Transverse colon (tissue), 4 donors: ENCODE results near the gene TRABD2A. TPM values are rescaled to one million over a fixed set of nuclear protein-coding genes. Genes with fewer than 3 reads are reported as not detected.

Source experiments
- DNase-seq: peaks from one replicate; pipeline ENCODE4 v3.0.0-alpha.2; 2019
- H3K27ac ChIP-seq, 4 donors: fragments of 200-600 bp; sonication (generic); 2 replicates each; pipeline ENCODE4 v1.5.1; 2016 to 2018; ENCODE audit warnings: inconsistent platforms in 4 of 4
- H3K27me3 ChIP-seq: fragments of 200-600 bp; sonication (generic); 2 replicates; pipeline ENCODE4 v1.5.1; 2017; ENCODE audit warnings: inconsistent platforms
- H3K36me3 ChIP-seq, 4 donors: fragments of 200-600 bp; sonication (generic); 2 replicates each; pipeline ENCODE4 v1.5.1; 2017 to 2019; ENCODE audit warnings: inconsistent platforms in 4 of 4
- H3K4me1 ChIP-seq, 4 donors: fragments of 200-600 bp; sonication (generic); 2 replicates each; pipeline ENCODE4 v1.5.1; 2017 to 2020; ENCODE audit warnings: inconsistent platforms in 4 of 4
- H3K4me3 ChIP-seq, 4 donors: fragments of 200-600 bp; sonication (generic); 1 replicate in 1 of 4; 2 replicates in 3 of 4; pipeline versions ENCODE4 v1.5.1 to v1.6.1; 2017 to 2019; ENCODE audit warnings: inconsistent platforms in 4 of 4
- H3K9me3 ChIP-seq, 2 donors: fragments of 200-600 bp; sonication (generic); 2 replicates each; pipeline ENCODE4 v1.5.1; 2017 to 2019; ENCODE audit warnings: inconsistent platforms in 2 of 2
- CTCF ChIP-seq, 5 experiments: fragments of 200-600 bp in 3 of 5; fragments of 450-650 bp in 2 of 5; sonication (generic) in 3 of 5; IDR thresholded peaks; 1 replicate in 2 of 5; 2 replicates in 3 of 5; pipeline ENCODE4 v1.5.1; 2016 to 2017; ENCODE audit warnings: antibody characterized with exemption in 5 of 5, inconsistent platforms in 3 of 5, mild to moderate bottlenecking in 2 of 5, moderate library complexity in 1 of 5
- EP300 ChIP-seq: sonication (generic); formaldehyde crosslinking; IDR thresholded peaks from one replicate; pipeline ENCODE4 v1.6.1; 2017; ENCODE audit warnings: antibody characterized with exemption, low read depth
- POLR2A ChIP-seq: fragments of 450-650 bp; IDR thresholded peaks from one replicate; pipeline ENCODE4 v1.6.1; 2016; ENCODE audit warnings: antibody characterized with exemption, mild to moderate bottlenecking, moderate library complexity
- POLR2AphosphoS5 ChIP-seq, 3 donors: sonication (generic); formaldehyde crosslinking; IDR thresholded peaks; one replicate each; pipeline ENCODE4 v1.6.1; 2016; ENCODE audit warnings: antibody characterized with exemption in 3 of 3
- WGBS, 2 donors: methylation state at CpG; one replicate each; pipeline ENCODE4 v1.1.5; 2018; ENCODE audit warnings: low coverage in 1 of 2; 5-methylcytosine and 5-hydroxymethylcytosine counted together
- in situ Hi-C, 4 donors: fragments of 200-750 bp; cut with MboI; loops; one replicate each; pipeline versions ENCODE4 v1.15.0 to v1.15.1; 2017; ENCODE audit warnings: low sequenced_read_pairs in 3 of 4, low pct_ligation_motif_present in 1 of 4, low pct_unique_long_range_greater_than_20kb in 1 of 4
- intact Hi-C: fragments of 100-400 bp; cut with DNase I; formaldehyde crosslinking; loops from one replicate; pipeline ENCODE4 v1.15.1; 2023; ENCODE audit warnings: low total_unique reads
- total RNA-seq, 4 donors: library from RNA; depleted of rRNA; stranded (reverse); fragments of >200 nt; gene quantifications; one replicate each; pipeline ENCODE4 v1.1.0, GENCODE V29; 2016

Gene TRABD2A
- total RNA-seq, 4 donors from 2014 or later = 21.3 to 230 (median 76.5) TPM

DNA sequence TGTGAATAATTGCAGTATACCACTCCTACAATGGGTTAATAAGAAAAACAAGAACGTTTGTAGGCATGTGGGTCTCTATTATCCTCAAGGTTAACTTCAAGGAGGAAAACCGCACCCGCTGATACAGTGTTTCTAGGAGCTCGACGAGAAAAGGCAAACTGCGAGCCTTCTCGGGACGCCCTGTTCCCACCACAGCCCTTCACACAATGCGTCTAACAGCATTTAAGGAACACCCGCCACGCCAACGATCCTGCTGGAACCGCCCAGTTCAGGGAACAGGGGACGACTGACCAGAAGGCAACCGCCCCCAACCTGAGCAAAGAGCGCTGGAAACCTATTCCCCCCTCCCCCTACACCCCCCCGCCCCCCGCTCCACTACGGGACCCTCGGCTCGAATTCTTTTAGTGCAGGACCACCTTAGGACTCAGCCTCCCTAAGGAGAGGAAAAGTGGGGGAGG lies 23.9 kb upstream of the TRABD2A start:
- peaks cover 0 to 2% (median 0%) of the 10 kb centered on the region in 4 donors for H3K36me3 ChIP-seq
- H3K27me3 ChIP-seq = no peaks in the 10 kb centered on the region
- peak overlapping the region; percentile 86 to 97 (median 90) for H3K4me3 ChIP-seq
- DNase-seq = peak; percentile 90
- 0% methylated on average over 1 to 19 of the region's 21 CpGs for WGBS, 2 donors
- no peaks in the 10 kb centered on the region for H3K9me3 ChIP-seq
- in situ Hi-C loops (no loop called here), intact Hi-C loops (loop anchor here (2.0 kb wide), 1 partner anchor 34 kb away; no protein-coding TSS in a partner anchor)
- H3K4me1 ChIP-seq = peaks cover 0 to 22% (median 17%) of the 10 kb centered on the region in 4 donors
- peak; percentile 78 for TF ChIP-seq EP300
- TF ChIP-seq POLR2AphosphoS5 (IDR thresholded peaks at IDR 0.05) = peak; percentile 80 to 92 (median 90)
- TF ChIP-seq POLR2A = peak; percentile 75
- TF ChIP-seq CTCF (IDR thresholded peaks at IDR 0.05) = no peak
- peak overlapping the region; percentile 94 to 100 (median 98) for H3K27ac ChIP-seq

DNA sequence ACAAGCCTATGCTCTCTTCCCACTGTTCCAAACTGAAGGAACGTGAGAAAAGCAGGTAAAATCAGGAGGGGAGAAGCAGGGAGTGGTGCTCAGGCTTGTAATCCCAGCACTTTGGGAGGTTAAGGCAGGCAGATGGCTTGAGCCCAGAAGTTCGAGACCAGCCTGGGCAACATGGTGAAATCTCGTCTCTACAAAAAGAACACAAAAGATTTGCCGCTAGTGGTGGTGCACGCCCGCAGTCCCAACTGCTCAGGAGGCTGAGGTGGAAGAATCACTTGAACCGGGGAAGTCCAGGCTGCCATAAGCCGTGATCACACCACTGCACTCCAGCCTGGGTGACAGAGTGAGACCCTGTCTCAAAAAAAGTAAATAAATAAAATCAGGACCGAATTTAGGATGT lies 23.3 kb upstream of the TRABD2A start:
- no peaks in the 10 kb centered on the region for H3K9me3 ChIP-seq
- WGBS, 2 donors = 63 to 73% methylated on average over 3 to 9 of the region's 9 CpGs
- H3K4me1 ChIP-seq = peaks cover 0 to 23% (median 17%) of the 10 kb centered on the region in 4 donors
- peak overlapping the region; percentile 94 to 100 (median 98) for H3K27ac ChIP-seq
- H3K4me3 ChIP-seq = peak overlapping the region in 1 of 4 donors; percentile 86
- intact Hi-C loops (loop anchor here (2.0 kb wide), 1 partner anchor 35 kb away; no protein-coding TSS in a partner anchor), in situ Hi-C loops (no loop called here)
- no peaks in the 10 kb centered on the region for H3K27me3 ChIP-seq
- TF ChIP-seq POLR2A (no peak), CTCF (IDR thresholded peaks at IDR 0.05) (no peak)
- peaks cover 0 to 2% (median 0%) of the 10 kb centered on the region in 4 donors for H3K36me3 ChIP-seq
- no peak for DNase-seq

GRCh38 chr2:84902526-84902925 lies 21.6 kb upstream of the TRABD2A start:
- no peak for DNase-seq
- Histone ChIP-seq H3K36me3 (peaks cover 0 to 2% (median 0%) of the 10 kb centered on the region in 4 donors), H3K9me3 (no peaks in the 10 kb centered on the region), H3K4me3 (no peak overlapping the region), H3K27ac (no peak overlapping the region), H3K27me3 (no peaks in the 10 kb centered on the region), H3K4me1 (peaks cover 4 to 29% (median 15%) of the 10 kb centered on the region in 4 donors)
- intact Hi-C loops (no loop called here), in situ Hi-C loops (no loop called here)
- no peak for TF ChIP-seq EP300
- no peak for TF ChIP-seq CTCF (IDR thresholded peaks at IDR 0.05)
- TF ChIP-seq POLR2A = no peak
- no peak for TF ChIP-seq POLR2AphosphoS5 (IDR thresholded peaks at IDR 0.05)
- 99 to 100% methylated on average over 1 to 4 of the region's 4 CpGs for WGBS, 2 donors

DNA sequence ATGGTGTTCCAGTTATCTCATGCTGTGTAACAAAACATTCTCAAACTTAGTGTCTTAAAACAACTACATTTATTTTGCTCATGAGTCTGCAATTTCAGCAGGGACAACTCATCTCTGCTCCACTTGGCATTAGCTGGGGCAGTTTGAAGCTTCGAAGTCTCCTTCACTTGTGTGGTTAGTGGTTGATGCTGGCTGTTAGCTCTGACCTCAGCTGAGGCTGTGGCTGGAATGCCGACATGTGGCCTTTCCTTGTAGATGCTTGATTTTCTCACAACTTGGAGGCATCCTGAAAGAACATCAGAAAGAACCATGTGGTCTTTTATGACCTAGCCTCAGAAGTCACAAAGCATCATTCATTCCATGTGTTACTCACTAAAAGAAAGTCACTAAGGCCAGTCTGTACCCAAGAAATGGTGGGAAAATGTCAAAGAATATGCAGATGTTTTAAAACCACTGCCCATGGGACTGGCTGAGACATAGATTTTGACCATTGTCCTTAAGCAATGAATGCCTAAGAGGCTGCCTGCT lies 20.8 kb upstream of the TRABD2A start:
- Histone ChIP-seq H3K9me3 (no peaks in the 10 kb centered on the region), H3K27ac (no peak overlapping the region), H3K4me3 (no peak overlapping the region), H3K4me1 (peaks cover 4 to 24% (median 9%) of the 10 kb centered on the region in 4 donors), H3K36me3 (peaks cover 0 to 2% (median 0%) of the 10 kb centered on the region in 4 donors), H3K27me3 (no peaks in the 10 kb centered on the region)
- TF ChIP-seq EP300 (no peak), POLR2A (no peak), POLR2AphosphoS5 (IDR thresholded peaks at IDR 0.05) (no peak), CTCF (IDR thresholded peaks at IDR 0.05) (no peak)
- in situ Hi-C loops = no loop called here
- intact Hi-C loops = no loop called here
- no peak for DNase-seq
- 79 to 86% methylated on average over 1 to 2 of the region's 2 CpGs for WGBS, 2 donors
